ENCODE results near the gene ETFB.
A peak's percentile ranks its signal among the peaks of the same experiment; 100 is the strongest.
"Not testable (repeated sequence)": the region's sequence is repeated elsewhere in the genome, so short reads cannot be mapped to it uniquely, and the experiment has no call there.

Gene ETFB
- total RNA-seq, result 7.4 to 8.8 (median 8.5) reads per million in 3 donors

DNA sequence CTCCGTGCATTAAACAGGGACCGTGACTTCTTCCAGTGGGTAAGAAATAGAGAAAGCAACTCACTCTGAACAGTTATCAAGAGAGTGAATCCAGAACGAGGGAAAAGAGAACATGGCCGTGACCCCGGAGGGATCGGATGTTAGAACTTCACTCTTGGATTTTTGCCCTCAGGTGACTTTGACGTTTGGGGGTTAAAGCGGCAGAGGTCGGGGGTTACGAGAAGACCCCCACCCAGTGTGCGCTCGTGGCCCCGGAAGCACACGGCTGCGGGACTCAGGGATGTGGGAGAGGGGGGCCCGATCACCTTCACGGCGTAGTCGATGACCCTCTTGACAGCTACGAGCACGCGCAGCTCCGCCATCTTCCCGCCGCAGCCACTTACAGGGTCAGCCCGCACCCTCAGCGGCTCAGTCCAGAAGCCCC lies at the start of gene ETFB:
ETFB (minus strand) TSS at position 424 of the 424 bp plus-strand sequence; CDS start at position 362, 62 bp downstream.
- Histone ChIP-seq H3K27me3 (replicated peaks; ENCODE audit: control insufficient read depth, insufficient read depth, low read length, poor library complexity, severe bottlenecking) (no peaks in the 10 kb centered on the region), H3K4me3 (ENCODE audit: insufficient read depth, low read depth, low read length, poor library complexity, severe bottlenecking) (peak within 1 kb of the TSS; percentile 88), H3K4me1 (ENCODE audit: control insufficient read depth, insufficient read depth, low read length, poor library complexity, severe bottlenecking) (peaks cover 29% of the 10 kb centered on the region), H3K36me3 (ENCODE audit: control insufficient read depth, insufficient read depth, low read length) (no peaks in the 10 kb centered on the region), H3K9me3 (ENCODE audit: control insufficient read depth, low read length) (no peaks in the 10 kb centered on the region), H3K27ac (ENCODE audit: insufficient read depth, low read length, poor library complexity, severe bottlenecking) (peak within 1 kb of the TSS; percentile 77)
- DNase-seq, result no peak

DNA sequence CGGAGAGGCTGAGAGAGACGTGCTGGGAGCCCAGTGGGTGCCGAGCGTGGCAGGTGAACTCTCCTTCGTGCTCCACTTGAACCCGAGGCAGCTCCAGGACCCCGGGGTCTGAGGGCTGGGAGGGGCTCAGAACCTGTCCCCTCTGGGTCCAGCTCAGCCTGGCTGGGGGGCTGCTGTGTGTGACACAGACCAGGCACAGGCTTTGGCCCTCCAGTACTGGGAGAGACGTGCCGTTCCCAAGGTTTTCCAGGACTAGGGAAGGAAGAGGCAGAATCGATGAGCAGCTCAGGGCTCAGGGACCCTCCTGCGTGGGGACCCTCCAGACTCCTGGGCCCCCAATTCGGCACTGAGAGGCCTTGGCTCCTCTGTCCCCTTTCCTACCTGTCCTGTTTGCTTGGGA lies 49.0 kb upstream of the ETFB start:
- no peaks in the 10 kb centered on the region for H3K36me3 ChIP-seq (ENCODE audit: control insufficient read depth, insufficient read depth, low read length)
- no peaks in the 10 kb centered on the region for H3K4me1 ChIP-seq (ENCODE audit: control insufficient read depth, insufficient read depth, low read length, poor library complexity, severe bottlenecking)
- H3K4me3 ChIP-seq (ENCODE audit: insufficient read depth, low read depth, low read length, poor library complexity, severe bottlenecking), result no peak overlapping the region
- no peak for DNase-seq
- H3K27me3 ChIP-seq (replicated peaks; ENCODE audit: control insufficient read depth, insufficient read depth, low read length, poor library complexity, severe bottlenecking), result no peaks in the 10 kb centered on the region
- H3K27ac ChIP-seq (ENCODE audit: insufficient read depth, low read length, poor library complexity, severe bottlenecking), result no peak overlapping the region
- H3K9me3 ChIP-seq (ENCODE audit: control insufficient read depth, low read length), result no peaks in the 10 kb centered on the region

DNA sequence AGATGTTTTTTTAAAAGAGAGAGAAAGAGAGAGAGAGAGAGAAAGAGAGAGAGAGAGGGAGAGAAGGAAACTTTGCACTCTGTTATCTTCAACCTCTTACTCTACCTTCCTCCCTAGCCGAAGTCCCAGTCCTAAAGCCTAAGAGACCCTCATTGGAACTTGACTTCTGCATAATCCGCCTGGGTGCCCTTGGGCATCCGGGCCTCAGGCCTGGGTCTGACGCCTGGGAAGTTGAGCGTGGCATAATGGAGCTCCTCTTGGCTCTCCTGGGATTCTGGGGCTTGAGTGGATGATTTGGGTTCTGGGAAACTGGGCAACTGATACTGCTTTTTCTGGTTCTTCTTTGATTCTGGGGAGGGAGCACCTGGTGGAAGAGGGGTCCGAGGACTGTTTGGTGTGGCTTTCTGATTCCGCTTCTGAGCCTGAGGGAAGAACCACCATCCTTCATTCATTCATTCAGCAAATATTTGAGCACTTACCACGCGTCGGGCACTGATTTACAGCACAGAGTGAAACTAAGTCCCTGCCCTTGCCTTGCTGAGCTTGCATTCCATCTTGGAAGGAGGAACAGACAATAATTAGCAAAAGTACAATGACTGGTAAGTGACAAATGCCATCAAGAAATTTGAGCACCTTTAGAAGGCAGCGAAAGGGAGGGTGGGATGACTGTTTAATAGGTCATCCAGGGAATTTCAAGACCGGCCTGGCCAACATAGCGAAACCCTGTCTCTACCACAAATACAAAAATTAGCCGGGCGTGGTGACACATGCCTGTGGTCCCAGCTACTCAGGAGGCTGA lies 45.0 kb upstream of the ETFB start:
- Histone ChIP-seq H3K36me3 (ENCODE audit: control insufficient read depth, insufficient read depth, low read length) (no peaks in the 10 kb centered on the region), H3K27me3 (replicated peaks; ENCODE audit: control insufficient read depth, insufficient read depth, low read length, poor library complexity, severe bottlenecking) (no peaks in the 10 kb centered on the region), H3K4me1 (ENCODE audit: control insufficient read depth, insufficient read depth, low read length, poor library complexity, severe bottlenecking) (no peaks in the 10 kb centered on the region), H3K27ac (ENCODE audit: insufficient read depth, low read length, poor library complexity, severe bottlenecking) (no peak overlapping the region), H3K9me3 (ENCODE audit: control insufficient read depth, low read length) (no peaks in the 10 kb centered on the region), H3K4me3 (ENCODE audit: insufficient read depth, low read depth, low read length, poor library complexity, severe bottlenecking) (no peak overlapping the region)
- DNase-seq, result no peak

DNA sequence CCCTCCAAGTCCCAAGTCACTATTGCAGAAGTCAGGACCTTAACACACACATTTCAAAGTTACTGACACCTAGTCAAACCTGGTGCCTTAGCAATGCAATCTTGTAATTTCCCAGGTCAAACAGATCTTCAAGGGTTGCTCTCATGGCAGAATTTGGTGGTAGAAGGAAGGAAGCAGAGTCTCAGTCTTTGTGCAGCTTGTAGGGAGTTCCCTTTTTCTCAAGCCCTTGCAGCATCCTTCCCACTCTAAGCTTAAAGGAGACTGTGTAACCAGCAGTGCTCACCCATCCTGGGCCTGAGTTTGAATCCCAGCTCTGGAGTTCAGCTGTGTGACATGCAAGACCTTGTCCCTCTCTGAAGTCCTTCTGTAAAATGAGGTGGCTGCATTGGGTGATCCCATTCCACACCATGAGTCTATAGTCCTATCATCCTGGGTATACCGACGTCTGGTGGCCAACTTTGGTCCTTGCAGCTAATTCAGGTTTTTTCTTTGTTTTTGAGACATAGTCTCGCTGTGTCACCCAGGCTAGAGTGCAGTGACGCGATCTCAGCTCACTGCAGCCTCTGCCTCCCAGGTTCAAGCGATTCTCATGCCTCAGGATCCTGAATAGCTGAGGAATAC lies 41.4 kb upstream of the ETFB start:
- Histone ChIP-seq H3K27ac (ENCODE audit: insufficient read depth, low read length, poor library complexity, severe bottlenecking) (no peak overlapping the region), H3K4me3 (ENCODE audit: insufficient read depth, low read depth, low read length, poor library complexity, severe bottlenecking) (no peak overlapping the region), H3K27me3 (replicated peaks; ENCODE audit: control insufficient read depth, insufficient read depth, low read length, poor library complexity, severe bottlenecking) (no peaks in the 10 kb centered on the region), H3K36me3 (ENCODE audit: control insufficient read depth, insufficient read depth, low read length) (no peaks in the 10 kb centered on the region), H3K9me3 (ENCODE audit: control insufficient read depth, low read length) (no peaks in the 10 kb centered on the region), H3K4me1 (ENCODE audit: control insufficient read depth, insufficient read depth, low read length, poor library complexity, severe bottlenecking) (no peaks in the 10 kb centered on the region)
- DNase-seq, result no peak

DNA sequence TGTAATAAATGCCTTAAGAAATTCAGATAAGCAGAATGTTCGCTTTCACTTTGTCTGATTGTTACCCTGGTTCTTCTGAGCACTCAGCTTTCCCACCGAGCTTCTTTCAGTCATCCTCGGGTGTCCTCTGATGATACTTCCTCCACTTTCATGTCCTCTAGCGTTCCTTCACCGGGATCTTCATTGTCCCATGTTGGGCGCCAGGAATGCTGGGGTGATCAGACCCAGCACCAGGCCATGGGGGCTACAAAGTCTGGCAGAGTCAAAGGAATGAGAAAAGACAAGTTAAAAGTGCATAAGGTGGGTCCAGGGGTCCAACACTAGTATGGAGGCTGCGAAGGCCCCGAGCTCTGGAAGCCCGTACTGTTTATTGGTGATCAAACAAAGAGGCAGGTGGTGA lies 35.9 kb upstream of the ETFB start:
- no peak for DNase-seq
- Histone ChIP-seq H3K27ac (ENCODE audit: insufficient read depth, low read length, poor library complexity, severe bottlenecking) (no peak overlapping the region), H3K27me3 (replicated peaks; ENCODE audit: control insufficient read depth, insufficient read depth, low read length, poor library complexity, severe bottlenecking) (no peaks in the 10 kb centered on the region), H3K36me3 (ENCODE audit: control insufficient read depth, insufficient read depth, low read length) (no peaks in the 10 kb centered on the region), H3K9me3 (ENCODE audit: control insufficient read depth, low read length) (no peaks in the 10 kb centered on the region), H3K4me3 (ENCODE audit: insufficient read depth, low read depth, low read length, poor library complexity, severe bottlenecking) (no peak overlapping the region), H3K4me1 (ENCODE audit: control insufficient read depth, insufficient read depth, low read length, poor library complexity, severe bottlenecking) (no peaks in the 10 kb centered on the region)

DNA sequence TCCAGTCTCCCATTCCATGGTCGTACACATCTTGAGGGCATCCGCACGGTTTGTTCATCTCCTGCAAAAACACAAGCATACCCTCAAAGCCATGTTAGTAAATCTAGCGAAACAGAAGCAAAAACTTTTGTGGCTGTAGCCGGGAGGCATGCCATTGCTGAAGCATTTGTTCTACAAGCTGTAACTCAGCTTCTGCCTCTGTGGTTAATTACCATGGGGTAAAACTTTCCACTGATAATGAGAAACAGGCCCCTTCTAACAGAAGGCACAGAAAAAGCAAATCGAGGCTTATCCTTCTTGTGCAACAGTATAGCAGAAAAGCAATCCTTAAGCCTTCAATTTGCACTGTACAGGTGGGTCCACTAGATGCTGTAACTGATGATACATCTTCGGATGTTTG lies 33.7 kb upstream of the ETFB start:
- not testable (repeated sequence) for H3K4me1 ChIP-seq (ENCODE audit: control insufficient read depth, insufficient read depth, low read length, poor library complexity, severe bottlenecking); H3K9me3 ChIP-seq (ENCODE audit: control insufficient read depth, low read length); H3K27ac ChIP-seq (ENCODE audit: insufficient read depth, low read length, poor library complexity, severe bottlenecking); H3K27me3 ChIP-seq (replicated peaks; ENCODE audit: control insufficient read depth, insufficient read depth, low read length, poor library complexity, severe bottlenecking); H3K36me3 ChIP-seq (ENCODE audit: control insufficient read depth, insufficient read depth, low read length); H3K4me3 ChIP-seq (ENCODE audit: insufficient read depth, low read depth, low read length, poor library complexity, severe bottlenecking); DNase-seq

DNA sequence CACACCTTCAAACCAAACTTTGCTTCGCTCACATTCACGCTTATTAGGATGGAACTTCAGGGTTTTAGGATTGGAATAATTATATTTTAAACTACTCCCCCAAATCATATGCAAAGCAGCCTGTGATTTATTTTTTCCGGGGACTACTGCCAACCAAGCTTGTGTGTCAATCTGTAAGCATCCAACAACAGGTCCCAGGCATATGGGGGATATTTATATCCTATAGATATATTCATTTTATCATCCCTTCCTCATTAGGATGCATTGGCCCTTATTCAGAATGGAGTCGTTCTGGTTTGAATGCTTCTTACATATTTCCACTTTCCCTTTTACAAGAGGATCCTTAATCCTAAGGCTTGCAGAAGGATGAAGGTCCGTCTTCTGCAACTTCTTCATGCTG lies 33.0 kb upstream of the ETFB start:
- DNase-seq, result no peak
- Histone ChIP-seq H3K27me3 (replicated peaks; ENCODE audit: control insufficient read depth, insufficient read depth, low read length, poor library complexity, severe bottlenecking) (no peaks in the 10 kb centered on the region), H3K27ac (ENCODE audit: insufficient read depth, low read length, poor library complexity, severe bottlenecking) (no peak overlapping the region), H3K9me3 (ENCODE audit: control insufficient read depth, low read length) (no peaks in the 10 kb centered on the region), H3K4me3 (ENCODE audit: insufficient read depth, low read depth, low read length, poor library complexity, severe bottlenecking) (no peak overlapping the region), H3K4me1 (ENCODE audit: control insufficient read depth, insufficient read depth, low read length, poor library complexity, severe bottlenecking) (peaks cover 7% of the 10 kb centered on the region), H3K36me3 (ENCODE audit: control insufficient read depth, insufficient read depth, low read length) (no peaks in the 10 kb centered on the region)

DNA sequence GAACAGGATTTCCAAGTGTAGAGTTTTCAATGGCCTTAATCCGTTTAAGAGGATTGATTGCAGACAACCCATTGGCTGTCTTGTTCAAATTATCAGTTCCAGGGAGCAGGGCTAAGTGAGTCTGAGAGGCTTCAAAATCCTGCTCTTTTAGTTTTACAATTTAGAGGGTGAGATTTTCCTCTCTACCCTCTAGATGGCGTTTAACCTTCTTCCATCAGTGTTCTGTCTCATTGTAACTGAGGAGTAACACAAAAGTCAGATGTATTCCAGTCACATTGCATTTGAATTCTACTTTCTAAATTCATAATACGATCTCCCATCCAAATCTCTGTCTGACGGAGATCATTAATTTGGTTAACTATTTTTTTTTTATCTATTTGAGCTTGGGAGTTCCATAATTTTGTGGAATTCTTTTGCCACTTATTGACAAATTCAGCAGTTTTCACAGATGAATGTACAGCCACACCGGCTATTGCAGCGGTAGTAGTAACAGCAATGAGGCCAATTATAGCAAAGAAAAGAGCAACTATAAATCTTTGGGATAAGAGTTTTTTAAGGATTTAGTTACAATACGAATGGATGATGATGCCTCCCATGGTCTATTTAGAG lies 32.0 kb upstream of the ETFB start:
- Histone ChIP-seq H3K4me1 (ENCODE audit: control insufficient read depth, insufficient read depth, low read length, poor library complexity, severe bottlenecking) (peaks cover 12% of the 10 kb centered on the region), H3K36me3 (ENCODE audit: control insufficient read depth, insufficient read depth, low read length) (no peaks in the 10 kb centered on the region), H3K27ac (ENCODE audit: insufficient read depth, low read length, poor library complexity, severe bottlenecking) (no peak overlapping the region), H3K27me3 (replicated peaks; ENCODE audit: control insufficient read depth, insufficient read depth, low read length, poor library complexity, severe bottlenecking) (no peaks in the 10 kb centered on the region), H3K9me3 (ENCODE audit: control insufficient read depth, low read length) (no peaks in the 10 kb centered on the region), H3K4me3 (ENCODE audit: insufficient read depth, low read depth, low read length, poor library complexity, severe bottlenecking) (no peak overlapping the region)
- DNase-seq, result no peak

DNA sequence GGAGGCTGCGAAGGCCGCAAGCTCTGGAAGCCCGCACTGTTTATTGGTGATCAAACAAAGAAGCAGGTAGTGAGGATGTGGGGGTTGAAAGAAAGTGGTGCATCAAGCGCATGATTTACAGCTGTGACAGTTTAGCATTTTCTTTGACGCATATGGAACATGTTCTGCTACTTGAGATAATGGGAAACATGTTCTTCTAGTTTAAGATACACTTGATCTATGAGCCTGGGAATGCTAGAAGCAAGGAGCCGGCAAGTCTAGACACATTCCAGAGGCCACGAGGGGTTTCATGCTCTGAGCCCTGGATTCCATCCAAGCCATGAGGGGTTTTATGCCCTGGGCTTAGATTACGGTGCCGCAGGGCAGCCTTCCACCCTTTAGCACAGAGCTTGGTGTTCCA lies 31.3 kb upstream of the ETFB start:
- H3K4me3 ChIP-seq (ENCODE audit: insufficient read depth, low read depth, low read length, poor library complexity, severe bottlenecking); H3K27ac ChIP-seq (ENCODE audit: insufficient read depth, low read length, poor library complexity, severe bottlenecking); H3K36me3 ChIP-seq (ENCODE audit: control insufficient read depth, insufficient read depth, low read length); DNase-seq; H3K27me3 ChIP-seq (replicated peaks; ENCODE audit: control insufficient read depth, insufficient read depth, low read length, poor library complexity, severe bottlenecking); H3K9me3 ChIP-seq (ENCODE audit: control insufficient read depth, low read length): not testable (repeated sequence)
- peaks cover 12% of the 10 kb centered on the region for H3K4me1 ChIP-seq (ENCODE audit: control insufficient read depth, insufficient read depth, low read length, poor library complexity, severe bottlenecking)

DNA sequence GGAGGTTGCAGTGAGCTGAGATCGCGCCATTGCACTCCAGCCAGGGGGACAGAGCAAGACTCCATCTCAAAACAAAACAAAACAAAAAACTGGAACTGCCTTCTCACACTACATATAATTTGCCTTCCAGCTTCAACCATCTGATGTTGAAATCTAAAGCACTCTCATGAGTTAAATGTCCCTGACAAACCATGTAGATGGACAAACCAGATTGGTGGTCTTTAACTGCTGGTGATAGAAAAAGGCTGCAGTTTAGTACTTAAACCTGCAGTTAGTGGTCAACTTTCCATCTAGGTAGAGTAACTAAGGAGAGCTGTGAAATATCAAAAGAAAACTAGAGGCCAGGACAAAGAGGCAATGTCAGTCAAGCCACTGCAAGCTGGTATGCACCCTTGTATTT lies 30.0 kb upstream of the ETFB start:
- Histone ChIP-seq H3K27me3 (replicated peaks; ENCODE audit: control insufficient read depth, insufficient read depth, low read length, poor library complexity, severe bottlenecking) (no peaks in the 10 kb centered on the region), H3K9me3 (ENCODE audit: control insufficient read depth, low read length) (no peaks in the 10 kb centered on the region), H3K4me3 (ENCODE audit: insufficient read depth, low read depth, low read length, poor library complexity, severe bottlenecking) (no peak overlapping the region), H3K4me1 (ENCODE audit: control insufficient read depth, insufficient read depth, low read length, poor library complexity, severe bottlenecking) (peaks cover 12% of the 10 kb centered on the region), H3K36me3 (ENCODE audit: control insufficient read depth, insufficient read depth, low read length) (no peaks in the 10 kb centered on the region), H3K27ac (ENCODE audit: insufficient read depth, low read length, poor library complexity, severe bottlenecking) (no peak overlapping the region)
- no peak for DNase-seq

Data from effector memory CD4-positive, alpha-beta T cell (primary cell).